Measurements from ENCODE around the gene DLEC1. TPM values are rescaled to one million over a fixed set of nuclear protein-coding genes. Genes with fewer than 3 reads are reported as not detected.
A peak's percentile ranks its signal among the peaks of the same experiment; 100 is the strongest.

The DLEC1 gene
- total RNA-seq, 4 donors from 2014 or later = 1.5 to 2.8 (median 1.9) TPM; not detected in 1

- Histone ChIP-seq H3K4me3 (no peak overlapping the region), H3K27me3 (no peaks in the 10 kb centered on the region), H3K4me1 (no peaks in the 10 kb centered on the region), H3K9me3 (no peaks in the 10 kb centered on the region), H3K27ac (no peak overlapping the region), H3K36me3 (no peaks in the 10 kb centered on the region)
- TF ChIP-seq POLR2A (IDR thresholded peaks at IDR 0.05) = no peak
- TF ChIP-seq, protein P1, sequence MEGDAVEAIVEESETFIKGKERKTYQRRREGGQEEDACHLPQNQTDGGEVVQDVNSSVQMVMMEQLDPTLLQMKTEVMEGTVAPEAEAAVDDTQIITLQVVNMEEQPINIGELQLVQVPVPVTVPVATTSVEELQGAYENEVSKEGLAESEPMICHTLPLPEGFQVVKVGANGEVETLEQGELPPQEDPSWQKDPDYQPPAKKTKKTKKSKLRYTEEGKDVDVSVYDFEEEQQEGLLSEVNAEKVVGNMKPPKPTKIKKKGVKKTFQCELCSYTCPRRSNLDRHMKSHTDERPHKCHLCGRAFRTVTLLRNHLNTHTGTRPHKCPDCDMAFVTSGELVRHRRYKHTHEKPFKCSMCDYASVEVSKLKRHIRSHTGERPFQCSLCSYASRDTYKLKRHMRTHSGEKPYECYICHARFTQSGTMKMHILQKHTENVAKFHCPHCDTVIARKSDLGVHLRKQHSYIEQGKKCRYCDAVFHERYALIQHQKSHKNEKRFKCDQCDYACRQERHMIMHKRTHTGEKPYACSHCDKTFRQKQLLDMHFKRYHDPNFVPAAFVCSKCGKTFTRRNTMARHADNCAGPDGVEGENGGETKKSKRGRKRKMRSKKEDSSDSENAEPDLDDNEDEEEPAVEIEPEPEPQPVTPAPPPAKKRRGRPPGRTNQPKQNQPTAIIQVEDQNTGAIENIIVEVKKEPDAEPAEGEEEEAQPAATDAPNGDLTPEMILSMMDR (IDR thresholded peaks at IDR 0.05) = no peak
- intact Hi-C loops (cut with DNase I; ENCODE audit: low total_unique reads) = no loop called here
- DNase-seq = no peak
These were observed 78.2 kb downstream of the DLEC1 start for GRCh38 chr3:38117163-38117716.

DNA sequence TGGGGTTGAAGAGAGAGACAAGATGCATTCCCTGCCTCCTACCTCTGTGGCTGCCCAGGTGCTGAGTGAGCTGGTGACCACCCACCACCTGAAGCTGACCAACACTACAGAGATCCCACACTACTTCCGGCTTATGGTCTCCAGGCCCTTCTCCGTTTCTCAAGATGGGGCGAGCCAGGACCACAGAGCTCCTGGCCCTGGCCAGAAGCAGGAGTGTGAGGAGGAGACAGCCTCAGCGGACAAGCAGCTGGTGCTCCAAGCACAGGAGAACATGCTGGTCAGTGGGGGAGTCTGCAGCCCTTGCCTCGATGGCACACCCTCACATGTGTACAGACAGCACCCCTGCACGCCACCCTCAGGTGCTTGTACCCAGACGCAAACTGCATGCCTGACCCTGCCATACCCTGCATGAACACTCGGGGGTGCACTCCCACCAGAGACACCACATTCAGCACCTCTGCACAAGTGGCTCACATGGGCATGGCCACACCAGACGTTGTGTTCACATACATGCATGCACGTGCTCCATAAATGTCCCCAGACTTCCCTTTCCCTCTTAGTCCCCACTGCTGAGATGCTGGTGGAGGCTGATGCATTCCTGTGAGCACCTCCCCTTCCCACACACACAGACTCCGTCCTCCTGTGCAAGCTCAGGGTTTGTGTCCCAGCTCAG, 78.9 kb downstream of the DLEC1 start:
- TF ChIP-seq POLR2A (IDR thresholded peaks at IDR 0.05) = no peak
- TF ChIP-seq, protein P1 (IDR thresholded peaks at IDR 0.05) = peak; percentile 26 to 71 (median 49)
- intact Hi-C loops (cut with DNase I; ENCODE audit: low total_unique reads) = no loop called here
- Histone ChIP-seq H3K4me3 (no peak overlapping the region), H3K4me1 (no peaks in the 10 kb centered on the region), H3K27me3 (no peaks in the 10 kb centered on the region), H3K27ac (no peak overlapping the region), H3K36me3 (no peaks in the 10 kb centered on the region), H3K9me3 (no peaks in the 10 kb centered on the region)
- DNase-seq = peak; percentile 34 to 45

DNA sequence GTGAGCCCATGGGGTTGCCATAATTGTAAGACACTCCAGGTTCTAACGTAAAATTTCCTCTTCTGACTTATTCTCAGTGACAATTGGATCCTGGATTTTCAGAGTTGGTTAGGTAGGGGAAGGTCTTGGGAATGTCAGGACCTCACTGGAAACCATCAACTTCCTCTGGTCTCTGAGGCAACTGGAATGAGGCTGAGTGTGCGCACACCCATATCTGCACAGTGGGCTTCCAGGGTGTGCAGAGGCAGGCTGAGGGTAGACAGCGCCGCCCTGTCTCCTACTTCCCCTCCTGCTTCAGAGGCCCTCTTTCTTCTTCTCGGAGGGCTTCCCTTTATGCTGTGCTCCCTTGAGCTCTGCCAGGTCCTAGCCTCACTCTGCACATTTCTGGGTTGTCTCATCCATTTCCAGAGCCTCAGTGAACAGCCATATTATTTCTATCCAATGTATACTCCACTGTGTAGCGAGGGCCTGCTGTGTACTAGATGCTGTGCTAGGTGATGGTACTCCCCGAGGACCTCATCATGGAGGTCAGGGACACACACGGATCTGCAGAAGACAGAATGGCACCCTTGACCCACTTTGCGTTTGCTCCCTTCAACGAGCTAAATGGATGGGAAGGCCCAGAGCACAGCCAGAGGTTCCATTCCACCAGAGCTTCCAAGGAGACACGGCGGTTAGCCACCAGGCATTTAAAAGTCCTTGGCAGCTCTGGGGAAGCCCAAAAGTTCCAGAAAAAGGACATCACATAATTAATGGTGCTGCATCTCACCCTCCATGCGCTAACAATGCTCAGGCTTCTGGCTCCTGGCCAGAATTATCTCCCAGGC, 79.6 kb downstream of the DLEC1 start:
- no peaks in the 10 kb centered on the region for H3K9me3 ChIP-seq
- H3K27me3 ChIP-seq = no peaks in the 10 kb centered on the region
- no peak overlapping the region for H3K4me3 ChIP-seq
- H3K4me1 ChIP-seq = no peaks in the 10 kb centered on the region
- H3K27ac ChIP-seq = no peak overlapping the region
- no peaks in the 10 kb centered on the region for H3K36me3 ChIP-seq
- no peak for TF ChIP-seq POLR2A (IDR thresholded peaks at IDR 0.05)
- TF ChIP-seq, protein P1 (IDR thresholded peaks at IDR 0.05) = no peak
- DNase-seq = no peak
- intact Hi-C loops (cut with DNase I; ENCODE audit: low total_unique reads) = no loop called here

DNA sequence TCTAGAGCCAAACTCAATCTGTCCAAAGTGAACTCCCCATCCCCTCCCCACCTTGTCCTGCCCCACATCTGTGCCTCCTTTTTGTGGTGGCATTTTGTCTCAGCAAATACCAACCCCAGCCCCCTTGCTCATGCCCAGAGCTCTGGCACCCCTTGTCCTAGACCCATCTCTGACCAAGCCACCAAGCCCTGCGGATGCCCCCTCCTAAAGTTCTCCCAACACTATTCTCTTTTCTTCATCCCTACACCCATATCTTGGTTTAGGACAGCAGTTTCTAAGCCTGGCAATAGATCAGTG, 80.2 kb downstream of the DLEC1 start:
- no peaks in the 10 kb centered on the region for H3K9me3 ChIP-seq
- no peak overlapping the region for H3K4me3 ChIP-seq
- DNase-seq = peak in 1 of 2 donors; percentile 14
- H3K36me3 ChIP-seq = no peaks in the 10 kb centered on the region
- H3K27ac ChIP-seq = no peak overlapping the region
- TF ChIP-seq POLR2A (IDR thresholded peaks at IDR 0.05) = no peak
- TF ChIP-seq, protein P1 (IDR thresholded peaks at IDR 0.05) = no peak
- intact Hi-C loops (cut with DNase I; ENCODE audit: low total_unique reads) = no loop called here
- H3K27me3 ChIP-seq = no peaks in the 10 kb centered on the region
- H3K4me1 ChIP-seq = no peaks in the 10 kb centered on the region
